T47D (cell line): ENCODE measurements around the gene NUFIP2.

ENCODE experiments used
- DNase-seq, 2 experiments: peaks; one replicate each; pipeline versions ENCODE4 v3.0.0 to v3.0.0-alpha.2; 2011 to 2012; ENCODE audit warnings: low read depth in 1 of 2, low spot score in 1 of 2
- JUND ChIP-seq: IDR thresholded peaks from 2 replicates; pipeline ENCODE4 v1.6.1; 2012; ENCODE audit warnings: low read depth
- in situ Hi-C: cut with HindIII; loops from 2 replicates; pipeline ENCODE4 v1.10.0; 2016; ENCODE audit warnings: low sequenced_read_pairs, low pct_unique_long_range_greater_than_20kb

The NUFIP2 gene

GRCh38 chr17:29257756-29258155 lies 36.2 kb downstream of the NUFIP2 start:
- DNase-seq, result no peak
- in situ Hi-C loops, result no loop called here
- TF ChIP-seq JUND, result no peak

DNA sequence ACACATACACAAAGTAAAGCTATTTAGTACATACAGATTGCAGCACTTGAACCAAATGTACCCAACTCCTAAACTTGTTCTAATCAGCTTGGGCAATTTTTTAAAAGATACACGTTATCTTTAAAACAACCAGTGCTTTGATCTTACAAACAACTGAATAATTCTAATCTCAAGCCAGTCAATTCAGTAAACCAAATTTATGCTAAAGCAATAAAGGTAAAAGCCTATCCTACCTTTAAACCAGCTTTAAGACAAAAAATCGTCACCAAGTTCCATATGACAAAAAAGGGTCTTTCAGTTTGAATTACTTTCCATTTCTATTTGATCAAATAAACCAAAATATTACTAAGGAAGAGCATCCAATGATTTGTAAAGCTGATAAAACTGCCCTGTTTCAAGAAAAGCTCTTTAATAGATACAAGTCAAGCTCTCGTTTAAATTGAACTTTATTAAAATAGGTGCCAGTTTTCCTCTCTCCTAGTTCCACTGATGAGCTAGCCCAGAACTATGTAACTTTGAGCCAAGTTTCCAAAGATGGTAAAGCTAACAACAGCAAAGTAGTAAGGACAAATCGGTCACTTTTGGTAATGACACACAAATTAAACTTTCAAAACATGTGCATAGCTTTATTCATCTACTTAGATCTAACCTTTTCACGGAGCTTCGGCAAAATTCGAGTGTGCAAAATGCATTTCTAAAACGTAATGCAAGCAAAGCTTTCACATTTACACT lies 37.0 kb downstream of the NUFIP2 start:
- no peak for TF ChIP-seq JUND
- DNase-seq, result no peak
- in situ Hi-C loops, result no loop called here

GRCh38 chr17:29255926-29256522 lies 37.9 kb downstream of the NUFIP2 start:
- in situ Hi-C loops, result no loop called here
- no peak for TF ChIP-seq JUND
- DNase-seq, result no peak

DNA sequence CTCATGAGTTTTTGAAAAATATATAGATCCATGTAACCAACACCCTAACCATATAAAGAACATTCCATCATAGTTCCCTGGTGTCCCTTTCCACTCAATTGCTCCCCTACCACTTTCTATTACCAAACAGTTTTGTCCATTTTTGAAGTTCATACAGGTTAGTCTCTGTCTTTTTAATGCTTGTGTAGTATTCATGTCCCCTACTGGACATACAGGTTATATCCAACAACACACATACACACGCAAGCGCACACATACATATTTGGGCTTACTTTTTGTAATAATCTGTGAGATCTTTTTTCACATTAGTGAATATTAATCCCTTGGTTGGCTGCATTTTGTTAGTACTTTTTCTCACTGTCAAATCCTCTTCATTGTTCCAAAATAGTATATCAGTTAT lies 40.9 kb downstream of the NUFIP2 start:
- in situ Hi-C loops, result no loop called here
- no peak for DNase-seq
- no peak for TF ChIP-seq JUND

- no peak for TF ChIP-seq JUND
- DNase-seq, result peak in 1 of 2 experiments; percentile 18
- in situ Hi-C loops, result no loop called here
Observed at GRCh38 chr17:29252101-29252791, 41.7 kb downstream of the NUFIP2 start.

- no peak for TF ChIP-seq JUND
- no peak for DNase-seq
- in situ Hi-C loops, result no loop called here
Observed at GRCh38 chr17:29251184-29251583, 42.8 kb downstream of the NUFIP2 start.

GRCh38 chr17:29250666-29251065 lies 43.3 kb downstream of the NUFIP2 start:
- no peak for TF ChIP-seq JUND
- DNase-seq, result no peak
- in situ Hi-C loops, result no loop called here

- TF ChIP-seq JUND, result no peak
- no peak for DNase-seq
- in situ Hi-C loops, result no loop called here
Observed at GRCh38 chr17:29248845-29249244, 45.1 kb downstream of the NUFIP2 start.

- TF ChIP-seq JUND, result no peak
- in situ Hi-C loops, result no loop called here
Observed at GRCh38 chr17:29247219-29247618, 46.7 kb downstream of the NUFIP2 start.

DNA sequence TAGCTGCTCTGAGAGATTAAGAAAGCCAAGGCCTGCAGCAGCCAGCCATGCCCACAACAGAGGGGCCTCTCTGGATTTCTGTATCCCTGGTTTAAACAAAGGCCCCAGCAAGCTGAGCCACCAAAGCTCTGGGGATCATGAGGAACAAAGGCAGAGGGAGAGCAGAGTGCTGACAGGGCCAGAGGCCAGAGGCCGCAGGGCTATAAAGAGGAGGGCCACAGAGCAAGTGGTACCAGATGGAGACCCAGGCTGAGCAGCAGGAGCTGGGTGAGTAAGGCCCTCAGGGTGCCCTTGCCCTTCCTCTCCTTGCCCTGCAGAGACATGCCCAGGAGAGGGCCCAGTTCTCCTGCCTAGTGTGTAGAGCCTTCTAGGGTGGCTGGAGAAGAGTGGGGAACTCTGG lies 47.3 kb downstream of the NUFIP2 start, which contains the start of gene CRYBA1:
Gene CRYBA1 (plus strand): TSS at position 232 of the 400 bp plus-strand sequence. CDS start 5 bp downstream, at position 237.
- TF ChIP-seq JUND, result no peak
- in situ Hi-C loops, result no loop called here
- DNase-seq, result no peak

More at GRCh38 chr17:29247219-29247618, 46.7 kb downstream of the NUFIP2 start:
- DNase-seq, result no peak

- no peak for DNase-seq
- in situ Hi-C loops, result no loop called here
- no peak for TF ChIP-seq JUND
Observed at GRCh38 chr17:29245401-29245800, 48.5 kb downstream of the NUFIP2 start.

GRCh38 chr17:29243792-29244191 lies 50.2 kb downstream of the NUFIP2 start:
- TF ChIP-seq JUND, result no peak
- in situ Hi-C loops, result no loop called here
- peak; percentile 53 to 73 for DNase-seq

GRCh38 chr17:29242790-29243189 lies 51.2 kb downstream of the NUFIP2 start:
- in situ Hi-C loops, result no loop called here
- DNase-seq, result no peak
- TF ChIP-seq JUND, result no peak
